Suppressor macrophage treated with lipopolysaccharide for 4 hours (primary cell): ENCODE measurements around the gene CTRB2.

Experiments
- DNase-seq: peaks from one replicate; pipeline ENCODE4 v3.0.0-alpha.2; 2020

The CTRB2 gene

GRCh38 chr16:75203667-75204409 is 3.1 kb downstream of the CTRB2 start:
- DNase-seq: no peak

GRCh38 chr16:75203096-75203495 is 3.9 kb downstream of the CTRB2 start:
- no peak for DNase-seq

GRCh38 chr16:75202069-75202590 is 4.8 kb downstream of the CTRB2 start:
- no peak for DNase-seq

- no peak for DNase-seq
Observed at GRCh38 chr16:75198135-75198600, 8.8 kb downstream of the CTRB2 start.

GRCh38 chr16:75197522-75198134 is 9.3 kb downstream of the CTRB2 start:
- no peak for DNase-seq

GRCh38 chr16:75196836-75197235 is 10.1 kb downstream of the CTRB2 start:
- no peak for DNase-seq

- no peak for DNase-seq
Observed at GRCh38 chr16:75195811-75196790, 10.9 kb downstream of the CTRB2 start.

GRCh38 chr16:75193730-75194444 is 13.1 kb downstream of the CTRB2 start:
- no peak for DNase-seq

GRCh38 chr16:75193265-75193650 is 13.7 kb downstream of the CTRB2 start:
- DNase-seq: no peak

GRCh38 chr16:75192606-75193264 is 14.2 kb downstream of the CTRB2 start:
- DNase-seq: no peak

GRCh38 chr16:75189638-75190245 is 17.2 kb downstream of the CTRB2 start:
- no peak for DNase-seq

- DNase-seq: no peak
Observed at GRCh38 chr16:75188832-75189477, 18.0 kb downstream of the CTRB2 start.

- DNase-seq: peak; percentile 10
Observed at GRCh38 chr16:75181630-75182029, 25.3 kb downstream of the CTRB2 start.

GRCh38 chr16:75179208-75179607 is 27.8 kb downstream of the CTRB2 start:
- DNase-seq: no peak

- DNase-seq: no peak
Observed at GRCh38 chr16:75176926-75177325, 30.0 kb downstream of the CTRB2 start.

- no peak for DNase-seq
Observed at GRCh38 chr16:75175074-75175473, 31.9 kb downstream of the CTRB2 start.

GRCh38 chr16:75172578-75172977 is 34.4 kb downstream of the CTRB2 start:
- no peak for DNase-seq

GRCh38 chr16:75169899-75170405 is 37.0 kb downstream of the CTRB2 start:
- DNase-seq: no peak

GRCh38 chr16:75160386-75160785 is 46.6 kb downstream of the CTRB2 start:
- DNase-seq: no peak
